Measurements from ENCODE around the gene CDRT4.

CDRT4 gene

DNA sequence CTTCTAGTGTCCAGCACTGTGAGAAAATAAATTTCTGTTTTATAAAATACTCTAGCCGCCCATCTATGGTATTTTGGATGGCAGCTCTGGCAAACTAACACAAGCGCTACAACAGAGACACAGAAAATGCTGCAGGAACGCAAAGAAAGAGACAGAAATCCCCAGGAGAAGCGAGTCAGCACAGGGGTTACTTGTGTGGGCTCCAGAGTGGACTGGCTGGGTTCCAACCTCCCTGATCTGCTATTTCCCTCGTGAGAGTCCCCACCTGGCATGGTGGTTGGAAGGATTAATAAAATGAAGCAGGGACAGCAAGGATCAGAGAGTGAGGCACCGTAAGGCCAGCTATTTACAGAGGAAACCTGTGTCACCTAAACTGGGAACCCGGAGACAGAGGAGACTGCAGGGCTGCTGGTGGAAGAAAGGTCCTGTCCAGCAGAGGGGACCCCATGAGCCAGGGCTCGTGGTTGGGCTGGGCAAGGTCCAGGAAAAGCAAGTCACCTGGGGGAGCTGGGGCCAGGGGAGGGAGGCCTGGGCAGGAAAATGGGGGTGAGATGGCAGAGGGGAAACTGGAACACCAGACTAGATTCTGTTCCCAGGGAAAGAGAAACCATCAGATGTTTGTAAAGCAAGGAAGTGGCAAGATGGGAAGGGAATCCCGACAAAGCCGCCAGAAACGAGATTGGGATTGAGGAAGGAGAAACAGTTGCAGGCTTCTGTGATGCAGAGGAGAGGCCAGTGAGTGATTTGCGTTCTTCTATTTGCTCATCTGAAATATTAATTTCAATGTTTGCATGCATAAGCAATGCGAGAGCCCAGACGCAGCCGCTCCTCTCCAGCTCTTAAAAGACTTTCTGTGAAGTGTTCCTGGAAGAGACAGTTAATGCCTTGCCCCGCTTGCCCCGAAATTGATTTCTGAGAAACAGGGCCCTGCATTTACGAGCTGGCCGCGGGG lies 63.0 kb downstream of the CDRT4 start:
- peak overlapping the region in 10 of 21 experiments; percentile 2 to 71 (median 34) for H3K27ac ChIP-seq
- H3K4me3 ChIP-seq, result no peak overlapping the region

DNA sequence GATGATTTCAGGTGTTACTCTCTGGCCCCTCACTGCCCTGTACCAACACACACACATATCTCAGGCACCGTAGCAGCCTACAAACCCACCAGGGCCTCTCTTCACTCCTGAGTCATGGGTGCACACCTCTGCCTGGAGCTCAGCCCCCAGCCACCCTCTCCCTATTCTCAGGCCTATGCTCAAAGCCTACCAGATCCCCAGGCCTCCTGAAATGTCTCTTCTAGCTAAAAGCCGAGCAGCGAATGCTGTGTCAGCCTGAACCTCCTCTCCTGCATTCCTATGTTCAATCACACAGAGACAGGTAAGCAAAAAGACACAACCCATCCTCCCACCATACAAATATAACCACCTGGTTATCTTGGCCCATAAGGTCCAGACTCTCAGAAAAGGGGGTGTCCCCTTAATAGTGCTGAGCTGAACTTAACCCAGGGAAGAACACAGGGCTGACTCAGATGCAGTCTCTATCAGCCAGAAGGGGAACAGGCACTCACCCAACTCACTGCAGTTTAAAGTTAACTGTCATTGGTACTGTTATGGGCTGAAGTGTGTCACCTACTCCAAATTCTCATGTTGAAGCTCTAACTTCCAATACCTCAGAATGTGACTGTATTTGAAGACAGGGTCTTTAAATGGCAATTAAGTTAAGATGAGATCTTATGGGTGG lies 64.0 kb downstream of the CDRT4 start:
- H3K27ac ChIP-seq, result peak overlapping the region in 3 of 21 experiments; percentile 16 to 44 (median 17)
- H3K4me3 ChIP-seq, result no peak overlapping the region

DNA sequence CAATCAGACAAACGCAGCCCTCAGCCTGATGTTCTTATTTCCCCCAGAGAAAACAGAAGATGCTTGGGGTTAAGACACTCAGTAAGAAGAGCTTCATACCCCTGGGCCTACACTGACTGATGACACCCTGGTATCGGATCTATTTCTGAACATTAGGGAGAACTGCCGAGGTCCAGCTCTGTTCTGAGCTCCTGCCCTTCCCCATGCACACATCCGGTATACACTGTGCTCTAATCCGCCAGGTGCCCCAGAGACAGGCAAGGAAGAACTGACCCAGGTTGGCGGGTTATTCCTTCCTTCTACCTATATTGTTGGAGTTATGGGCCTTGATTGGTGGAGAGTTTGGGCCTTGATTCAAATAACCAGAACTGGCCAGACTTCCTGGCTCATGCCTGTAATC lies 68.0 kb downstream of the CDRT4 start:
- no peak overlapping the region for H3K4me3 ChIP-seq
- peak overlapping the region in 8 of 21 experiments; percentile 14 to 63 (median 38) for H3K27ac ChIP-seq

DNA sequence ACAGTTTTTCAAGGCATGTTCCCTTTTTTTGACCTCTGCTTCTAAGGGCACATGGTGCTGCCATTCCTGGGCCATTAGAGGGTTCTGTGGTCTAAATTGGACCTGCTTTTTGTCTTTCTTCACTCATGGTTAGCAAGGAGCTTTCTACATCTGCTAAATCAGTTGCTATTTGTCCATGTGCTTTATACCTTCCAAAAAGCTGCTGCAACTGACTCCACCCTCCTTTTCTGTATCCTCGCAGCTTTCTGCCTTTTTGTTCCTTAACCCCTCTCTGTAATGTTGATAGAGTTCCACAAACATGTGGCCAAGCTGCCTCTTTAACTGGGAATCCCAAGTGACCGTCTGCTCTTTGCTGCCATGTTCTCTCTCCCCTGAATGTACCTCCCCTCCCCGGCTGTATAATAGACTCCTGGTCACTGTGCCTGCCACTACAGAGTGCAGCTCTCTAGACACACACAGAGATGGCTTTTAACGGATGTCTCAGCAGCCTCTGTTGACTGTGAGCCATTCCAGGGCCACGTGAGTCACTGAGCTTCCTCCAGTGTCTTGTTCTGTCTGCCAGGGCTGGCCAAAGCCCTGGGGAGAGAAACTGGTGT lies 68.6 kb downstream of the CDRT4 start:
- Histone ChIP-seq H3K4me3 (no peak overlapping the region), H3K27ac (peak overlapping the region in 13 of 21 experiments; percentile 10 to 63 (median 39))

DNA sequence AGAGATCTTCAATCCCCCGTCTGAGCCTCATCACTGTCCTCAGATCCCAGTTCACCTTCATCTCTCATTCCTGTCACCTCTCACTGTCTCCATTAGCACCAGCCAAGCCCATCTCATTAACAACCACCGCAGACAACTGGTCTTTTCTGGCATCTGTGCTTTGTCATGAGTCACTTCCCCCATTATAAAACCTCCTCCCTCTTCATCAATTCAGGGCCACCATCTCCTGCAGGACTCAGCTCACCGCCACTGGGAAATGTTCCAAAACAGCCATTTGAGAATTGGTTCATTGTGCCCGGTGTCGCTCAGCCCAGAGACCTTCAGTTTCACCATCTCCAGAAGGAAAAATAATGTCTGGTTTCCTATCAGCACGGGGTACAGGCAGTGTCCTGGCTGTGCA lies 69.1 kb downstream of the CDRT4 start:
- no peak overlapping the region for H3K4me3 ChIP-seq
- peak overlapping the region in 10 of 21 experiments; percentile 10 to 63 (median 35) for H3K27ac ChIP-seq

DNA sequence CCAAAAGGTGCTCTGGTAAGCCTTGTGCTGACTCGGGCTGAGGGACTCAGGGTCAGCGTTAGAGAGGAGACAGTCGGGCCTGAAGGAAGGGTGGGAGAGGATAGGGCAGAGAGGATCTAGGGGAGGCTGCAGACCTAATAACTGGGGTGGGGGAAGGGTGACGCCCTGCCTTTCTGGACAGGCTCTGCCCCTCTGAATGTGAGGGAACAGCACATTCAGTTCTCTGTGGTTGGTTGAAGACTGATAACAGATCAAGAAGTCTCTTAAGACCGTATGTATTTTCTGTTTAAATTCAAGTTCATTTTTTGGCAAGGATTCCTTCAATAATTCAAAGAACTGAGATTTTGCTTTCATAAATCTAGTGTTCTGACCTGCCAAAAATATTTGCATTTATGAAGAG lies 69.8 kb downstream of the CDRT4 start:
- H3K4me3 ChIP-seq, result no peak overlapping the region
- peak overlapping the region in 1 of 21 experiments; percentile 14 for H3K27ac ChIP-seq

DNA sequence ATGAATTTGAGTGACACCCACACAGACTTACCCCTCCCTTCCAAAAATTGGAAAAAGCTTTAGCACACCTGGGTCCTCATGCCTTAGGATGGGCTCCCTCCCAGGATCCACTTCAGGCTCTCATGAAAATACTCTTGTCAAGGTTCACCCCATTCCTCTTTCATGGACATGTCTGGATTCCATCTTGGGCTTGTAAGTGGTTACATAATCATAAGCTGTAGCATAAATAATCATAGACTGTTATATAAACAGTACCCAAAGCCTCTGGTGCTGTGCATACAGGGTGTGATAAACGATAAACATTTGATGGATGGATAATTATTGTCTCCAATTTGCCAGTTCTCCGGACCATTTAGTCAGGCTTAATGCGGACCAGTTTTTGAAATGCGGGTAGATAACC lies 72.3 kb downstream of the CDRT4 start:
- Histone ChIP-seq H3K4me3 (no peak overlapping the region), H3K27ac (no peak overlapping the region)

DNA sequence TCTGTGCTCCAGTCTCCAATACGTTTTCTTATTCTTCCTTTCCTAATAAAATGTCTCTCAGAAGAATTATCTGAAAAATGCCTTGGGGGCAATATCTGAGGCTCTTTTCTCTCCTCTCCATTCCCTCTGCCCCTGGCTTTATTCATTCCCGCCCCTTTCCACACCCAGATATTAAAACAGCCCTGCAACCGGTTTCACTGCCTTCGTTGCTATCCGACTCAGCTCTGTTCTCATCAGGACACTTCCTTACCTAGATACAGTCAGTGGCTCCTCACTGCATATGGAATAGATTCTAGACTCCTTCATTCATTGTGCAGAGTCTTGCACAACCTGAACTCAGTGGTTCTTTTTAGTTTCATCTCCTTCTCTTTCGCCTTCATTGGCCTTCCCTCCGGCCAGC lies 74.0 kb downstream of the CDRT4 start:
- no peak overlapping the region for H3K4me3 ChIP-seq
- H3K27ac ChIP-seq, result peak overlapping the region in 1 of 21 experiments; percentile 38

DNA sequence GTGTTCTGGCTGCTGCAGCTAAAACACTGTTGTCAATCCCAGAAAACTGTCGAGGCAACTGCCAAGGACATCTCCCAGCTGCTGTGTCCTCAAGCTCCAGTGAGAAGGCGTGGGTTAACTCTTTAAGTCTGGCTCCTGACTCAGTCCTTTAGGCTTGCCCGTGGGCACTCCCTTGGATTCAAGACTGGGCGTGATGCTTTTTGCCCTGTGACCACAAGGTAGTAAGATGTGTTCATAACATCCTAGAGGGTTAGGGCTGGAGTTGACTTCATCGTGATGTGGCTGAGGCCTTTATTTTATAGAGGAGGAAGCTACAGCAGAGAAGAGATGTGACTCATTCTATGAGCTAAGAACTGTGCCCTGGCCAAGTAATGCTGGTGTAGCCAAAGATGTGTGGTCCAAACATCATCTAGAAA lies 75.1 kb downstream of the CDRT4 start:
- Histone ChIP-seq H3K4me3 (no peak overlapping the region), H3K27ac (peak overlapping the region in 3 of 21 experiments; percentile 26 to 52 (median 31))

DNA sequence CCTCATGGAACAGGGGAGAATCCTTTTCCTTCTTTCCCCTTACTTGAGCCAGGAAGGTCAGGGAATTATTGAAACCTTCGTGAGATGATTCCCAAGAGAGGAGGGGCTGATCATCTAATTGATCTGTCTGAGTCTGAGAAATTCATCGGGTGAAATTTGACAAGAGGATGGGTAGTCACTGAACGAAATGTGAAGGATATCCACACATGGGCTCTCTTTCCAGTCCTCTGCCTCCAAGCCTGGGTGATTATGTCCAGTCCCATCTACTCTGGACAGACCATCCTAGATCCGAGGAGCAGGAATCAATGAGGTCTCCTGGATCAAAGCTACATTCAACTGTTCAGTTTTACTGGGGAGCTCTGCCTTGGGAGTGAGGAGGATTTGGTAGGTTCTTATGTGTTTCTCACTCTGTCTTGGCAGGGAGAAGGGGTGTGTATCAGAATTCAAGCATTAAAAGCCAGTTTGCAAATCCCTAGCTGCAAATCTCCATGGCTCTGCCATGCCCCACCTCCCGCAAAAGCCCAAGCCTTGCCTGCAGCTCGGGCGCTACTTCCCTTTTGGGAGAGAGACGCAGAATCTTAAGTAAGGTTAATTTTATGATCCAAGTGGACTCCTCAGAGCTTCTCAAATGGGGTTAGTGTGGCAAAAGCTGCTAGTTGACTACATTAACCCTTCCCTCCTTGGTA lies 78.9 kb downstream of the CDRT4 start:
- H3K4me3 ChIP-seq, result no peak overlapping the region
- peak overlapping the region in 2 of 21 experiments; percentile 24 to 32 for H3K27ac ChIP-seq

DNA sequence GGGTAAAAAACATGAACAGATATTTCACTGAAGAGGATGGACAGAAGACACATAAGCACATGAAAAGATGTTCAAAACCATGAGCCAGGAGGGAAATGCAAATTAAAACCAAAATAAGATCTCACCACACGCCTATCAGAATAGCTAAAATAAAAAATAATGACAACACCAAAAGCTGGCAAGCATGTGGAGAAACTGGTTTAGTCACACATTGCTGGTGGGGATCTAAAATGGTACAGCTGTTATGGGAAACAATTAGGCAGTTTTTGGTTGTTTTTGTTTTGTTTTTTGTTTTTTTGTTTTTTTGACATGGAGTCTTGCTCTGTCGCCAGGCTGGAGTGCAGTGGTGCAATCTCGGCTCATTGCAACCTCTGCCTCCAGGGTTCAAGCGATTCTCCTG lies 81.3 kb downstream of the CDRT4 start:
- Histone ChIP-seq H3K4me3 (no peak overlapping the region), H3K27ac (no peak overlapping the region)
